ENCODE data around the gene KRTAP10-8.
"Not testable (repeated sequence)": the region's sequence is repeated elsewhere in the genome, so short reads cannot be mapped to it uniquely, and the experiment has no call there.

KRTAP10-8 gene

GRCh38 chr21:44579056-44579832 is 32.6 kb upstream of the KRTAP10-8 start:
- DNase-seq = no peak

GRCh38 chr21:44579833-44580144 is 32.1 kb upstream of the KRTAP10-8 start:
- DNase-seq = peak; percentile 31

- not testable (repeated sequence) for DNase-seq
Observed at GRCh38 chr21:44580231-44580821, 31.6 kb upstream of the KRTAP10-8 start, which contains the start of gene KRTAP10-5. Gene KRTAP10-5, minus strand, starts transcription at chr21:44580604. Its CDS starts 26 bp downstream, at chr21:44580578.

GRCh38 chr21:44581158-44581557 is 30.7 kb upstream of the KRTAP10-8 start:
- no peak for DNase-seq

GRCh38 chr21:44582055-44582454 is 29.8 kb upstream of the KRTAP10-8 start:
- DNase-seq = no peak

- DNase-seq = no peak
Observed at GRCh38 chr21:44583089-44583799, 28.6 kb upstream of the KRTAP10-8 start.

GRCh38 chr21:44583800-44584147 is 28.1 kb upstream of the KRTAP10-8 start:
- no peak for DNase-seq

GRCh38 chr21:44585892-44586291 is 26.0 kb upstream of the KRTAP10-8 start:
- DNase-seq = no peak

- DNase-seq = no peak
Observed at GRCh38 chr21:44589094-44589493, 22.8 kb upstream of the KRTAP10-8 start.

- DNase-seq = no peak
Observed at GRCh38 chr21:44589586-44590305, 22.1 kb upstream of the KRTAP10-8 start.

GRCh38 chr21:44590311-44590721 is 21.6 kb upstream of the KRTAP10-8 start:
- DNase-seq = no peak

GRCh38 chr21:44590897-44591800 is 20.7 kb upstream of the KRTAP10-8 start:
- peak; percentile 84 for DNase-seq

GRCh38 chr21:44591801-44592130 is 20.1 kb upstream of the KRTAP10-8 start:
- peak; percentile 78 for DNase-seq

- DNase-seq = no peak
Observed at GRCh38 chr21:44592446-44593311, 19.2 kb upstream of the KRTAP10-8 start, which contains the start of gene KRTAP10-6. Gene KRTAP10-6, minus strand, starts transcription at chr21:44592505. Its CDS starts 21 bp downstream, at chr21:44592484.

- no peak for DNase-seq
Observed at GRCh38 chr21:44593598-44594405, 18.1 kb upstream of the KRTAP10-8 start.

GRCh38 chr21:44594406-44594916 is 17.4 kb upstream of the KRTAP10-8 start:
- no peak for DNase-seq

GRCh38 chr21:44595524-44595923 is 16.4 kb upstream of the KRTAP10-8 start:
- DNase-seq = no peak

GRCh38 chr21:44596068-44596725 is 15.7 kb upstream of the KRTAP10-8 start:
- no peak for DNase-seq

GRCh38 chr21:44598061-44598460 is 13.8 kb upstream of the KRTAP10-8 start:
- no peak for DNase-seq
